Right cardiac atrium (tissue), 5 donors: ENCODE data around the gene PACRGL. TPM values are rescaled to one million over a fixed set of nuclear protein-coding genes. Genes with fewer than 3 reads are reported as not detected.

Experiments
- ATAC-seq, 2 donors: fragments of 200-7000 bp; cut with Tn5 transposase; one replicate each; pipeline versions ENCODE4 v1.8.0 to v1.9.1; 2020; ENCODE audit warnings: moderate library complexity in 2 of 2, mild to moderate bottlenecking in 1 of 2
- DNase-seq, 3 donors: peaks; one replicate each; pipeline ENCODE4 v3.0.0-alpha.2; 2020
- H3K27ac ChIP-seq: one replicate; pipeline ENCODE4 v1.5.1; 2013; ENCODE audit warnings: mild to moderate bottlenecking, low read length, control low read depth, moderate library complexity
- H3K27me3 ChIP-seq: one replicate; pipeline ENCODE4 v1.6.1; 2013; ENCODE audit not compliant: control insufficient read depth, insufficient read depth
- H3K4me1 ChIP-seq: one replicate; pipeline ENCODE4 v1.6.1; 2013; ENCODE audit warnings: low read length; ENCODE audit not compliant: control insufficient read depth, insufficient read depth
- H3K4me3 ChIP-seq: one replicate; pipeline ENCODE4 v1.5.1; 2013; ENCODE audit warnings: low read length, control low read depth
- H3K9me3 ChIP-seq: one replicate; pipeline ENCODE4 v1.6.1; 2013; ENCODE audit warnings: low read length; ENCODE audit not compliant: control insufficient read depth
- WGBS: extraction: QIAGEN DNeasy Blood & Tissue Kit; methylation state at CpG from one replicate; pipeline ENCODE4 v1.1.7; 2013; 5-methylcytosine and 5-hydroxymethylcytosine counted together
- intact Hi-C, 4 donors: fragments of 100-400 bp; cut with DNase I; formaldehyde crosslinking; loops; one replicate each; pipeline versions ENCODE4 v1.11.0 to v1.14.0; 2022 to 2023
- long read RNA-seq, 4 donors: library from polyadenylated mRNA; unstranded; transcript quantifications; one replicate each; pipeline ENCODE4 v2.0.0, GENCODE V29; 2020 to 2021
- polyA plus RNA-seq: library from polyadenylated mRNA; stranded (reverse); fragments of 200-250 nt; gene quantifications from one replicate; pipeline ENCODE4 v1.2.3, GENCODE V29; 2013
- total RNA-seq, 4 donors: library from RNA; stranded (reverse); fragmentation: NEBNext Ultra II Directional; extraction: Animal tissue kit (Norgen Biotek cat#: 25700); gene quantifications; one replicate each; pipeline ENCODE4 v1.2.1, GENCODE V29; 2021
- donor health status: healthy with polysubstance abuse.
- donor health status: DM: no; HTN: yes; CAD: no.
- donor health status: DM: no; HTN: no; CAD: no.
- donor health status: DM: no; HTN: yes; CAD: no; lungs with severe emphysema.
- donor health status: DM: yes; HTN: yes; CAD: no.

Gene PACRGL
- total RNA-seq, result 10 to 100 TPM; 11.5 to 12.6 (median 11.8) TPM
- 7.0 TPM for polyA plus RNA-seq
- long read RNA-seq, donor 1, result 0 reads
- long read RNA-seq, donor 2, partial matches to known transcripts, result 0 of 1 reads
- long read RNA-seq, donor 2, other reads (novel, unspliced or antisense), result 1 of 1 reads
- long read RNA-seq, donor 3, partial matches to known transcripts, result 0 of 17 reads
- long read RNA-seq, donor 3, other reads (novel, unspliced or antisense), result 14 of 17 reads
- long read RNA-seq, donor 4, partial matches to known transcripts, result 0 of 1 reads
- long read RNA-seq, donor 4, other reads (novel, unspliced or antisense), result 1 of 1 reads

GRCh38 chr4:20700007-20700761, at the start of gene PACRGL:
Gene PACRGL, plus strand, starts transcription at chr4:20700458. Its CDS starts 4,024 bp downstream, at chr4:20704482.
- peak within 1 kb of the TSS; percentile 78 for H3K27ac ChIP-seq
- DNase-seq, result peak; percentile 98 to 99 (median 98)
- peak; percentile 100 for ATAC-seq
- no peaks in the 10 kb centered on the region for H3K27me3 ChIP-seq
- peak within 1 kb of the TSS; percentile 97 for H3K4me3 ChIP-seq
- intact Hi-C loops, result no loop called here
- H3K9me3 ChIP-seq, result no peaks in the 10 kb centered on the region
- H3K4me1 ChIP-seq, result peaks cover 3% of the 10 kb centered on the region
- under 1% methylated on average over 60 of the region's 60 CpGs for WGBS

- no peak for ATAC-seq
- no peaks in the 10 kb centered on the region for H3K4me1 ChIP-seq
- H3K27ac ChIP-seq, result no peak overlapping the region
- 73% methylated on average over 1 of the region's 1 CpG for WGBS
- intact Hi-C loops, result no loop called here
- H3K9me3 ChIP-seq, result peaks cover 2% of the 10 kb centered on the region
- DNase-seq, result no peak
- H3K27me3 ChIP-seq, result no peaks in the 10 kb centered on the region
- no peak overlapping the region for H3K4me3 ChIP-seq
Measured at GRCh38 chr4:20652226-20652885, 47.9 kb upstream of the PACRGL start.

GRCh38 chr4:20658456-20658855, 41.8 kb upstream of the PACRGL start:
- Histone ChIP-seq H3K27ac (no peak overlapping the region), H3K9me3 (no peaks in the 10 kb centered on the region), H3K4me3 (no peak overlapping the region), H3K4me1 (no peaks in the 10 kb centered on the region), H3K27me3 (no peaks in the 10 kb centered on the region)
- 75% methylated on average over 4 of the region's 4 CpGs for WGBS
- no peak for ATAC-seq
- intact Hi-C loops, result no loop called here
- no peak for DNase-seq

GRCh38 chr4:20662851-20663250, 37.4 kb upstream of the PACRGL start:
- DNase-seq, result no peak
- ATAC-seq, result no peak
- Histone ChIP-seq H3K4me1 (no peaks in the 10 kb centered on the region), H3K27ac (no peak overlapping the region), H3K9me3 (no peaks in the 10 kb centered on the region), H3K27me3 (no peaks in the 10 kb centered on the region), H3K4me3 (no peak overlapping the region)
- WGBS, result 43% methylated on average over 1 of the region's 1 CpG
- intact Hi-C loops, result no loop called here

GRCh38 chr4:20666012-20666860, 34.0 kb upstream of the PACRGL start:
- H3K9me3 ChIP-seq, result no peaks in the 10 kb centered on the region
- no peaks in the 10 kb centered on the region for H3K4me1 ChIP-seq
- 66% methylated on average over 4 of the region's 4 CpGs for WGBS
- DNase-seq (no peak), ATAC-seq (no peak)
- H3K4me3 ChIP-seq, result no peak overlapping the region
- H3K27me3 ChIP-seq, result no peaks in the 10 kb centered on the region
- intact Hi-C loops, result no loop called here
- no peak overlapping the region for H3K27ac ChIP-seq

GRCh38 chr4:20672262-20672661, 28.0 kb upstream of the PACRGL start:
- H3K9me3 ChIP-seq, result no peaks in the 10 kb centered on the region
- intact Hi-C loops, result no loop called here
- ATAC-seq, result no peak

GRCh38 chr4:20675786-20676185, 24.5 kb upstream of the PACRGL start:
- Histone ChIP-seq H3K27ac (no peak overlapping the region), H3K27me3 (no peaks in the 10 kb centered on the region), H3K4me3 (no peak overlapping the region), H3K9me3 (no peaks in the 10 kb centered on the region), H3K4me1 (no peaks in the 10 kb centered on the region)
- ATAC-seq (no peak), DNase-seq (no peak)
- intact Hi-C loops, result no loop called here

More at GRCh38 chr4:20672262-20672661, 28.0 kb upstream of the PACRGL start:
- Histone ChIP-seq H3K27me3 (no peaks in the 10 kb centered on the region), H3K27ac (no peak overlapping the region), H3K4me1 (no peaks in the 10 kb centered on the region), H3K4me3 (no peak overlapping the region)
- WGBS, result 37% methylated on average over 1 of the region's 1 CpG
- no peak for DNase-seq

GRCh38 chr4:20676501-20677197, 23.6 kb upstream of the PACRGL start:
- no peaks in the 10 kb centered on the region for H3K27me3 ChIP-seq
- no peak for DNase-seq
- H3K4me1 ChIP-seq, result no peaks in the 10 kb centered on the region
- no peak for ATAC-seq
- no peak overlapping the region for H3K27ac ChIP-seq
- 37% methylated on average over 8 of the region's 8 CpGs for WGBS
- intact Hi-C loops, result no loop called here
- H3K4me3 ChIP-seq, result no peak overlapping the region
- no peaks in the 10 kb centered on the region for H3K9me3 ChIP-seq

- H3K4me1 ChIP-seq, result no peaks in the 10 kb centered on the region
- H3K9me3 ChIP-seq, result no peaks in the 10 kb centered on the region
- no peaks in the 10 kb centered on the region for H3K27me3 ChIP-seq
- ATAC-seq (peak in 1 of 2 donors; percentile 22), DNase-seq (no peak)
- H3K4me3 ChIP-seq, result no peak overlapping the region
- 70% methylated on average over 3 of the region's 3 CpGs for WGBS
- no peak overlapping the region for H3K27ac ChIP-seq
- intact Hi-C loops, result no loop called here
Measured at GRCh38 chr4:20678400-20678799, 21.9 kb upstream of the PACRGL start.

GRCh38 chr4:20679951-20680350, 20.3 kb upstream of the PACRGL start:
- ATAC-seq (no peak), DNase-seq (no peak)
- Histone ChIP-seq H3K9me3 (no peaks in the 10 kb centered on the region), H3K4me3 (no peak overlapping the region), H3K27ac (no peak overlapping the region), H3K4me1 (no peaks in the 10 kb centered on the region), H3K27me3 (no peaks in the 10 kb centered on the region)
- intact Hi-C loops, result loop anchor here in 3 of 4 donors (5.0 to 10.0 kb wide), 2 partner anchors 255 to 263 kb away; no protein-coding TSS in a partner anchor
- WGBS, result 80% methylated on average over 1 of the region's 1 CpG
